Neuron (in vitro differentiated cells): Measurements from ENCODE around the gene GRP.

Source experiments
- H2AFZ ChIP-seq: one replicate; pipeline ENCODE4 v1.6.1; 2013; ENCODE audit warnings: low read depth, mild to moderate bottlenecking, inconsistent platforms, low read length, moderate library complexity
- H3K27me3 ChIP-seq: one replicate; pipeline ENCODE4 v1.6.1; 2013; ENCODE audit warnings: low read length; ENCODE audit not compliant: insufficient read depth
- H3K36me3 ChIP-seq: one replicate; pipeline ENCODE4 v1.6.1; 2013; ENCODE audit warnings: low read length; ENCODE audit not compliant: insufficient read depth
- H3K4me1 ChIP-seq: one replicate; pipeline ENCODE4 v1.6.1; 2013; ENCODE audit warnings: low read length; ENCODE audit not compliant: insufficient read depth
- H3K4me3 ChIP-seq: 2 replicates; pipeline ENCODE4 v1.5.1; 2013; ENCODE audit warnings: mild to moderate bottlenecking, low read length, moderate library complexity
- H3K9me3 ChIP-seq: one replicate; pipeline ENCODE4 v1.6.1; 2013; ENCODE audit warnings: low read length

The GRP gene

DNA sequence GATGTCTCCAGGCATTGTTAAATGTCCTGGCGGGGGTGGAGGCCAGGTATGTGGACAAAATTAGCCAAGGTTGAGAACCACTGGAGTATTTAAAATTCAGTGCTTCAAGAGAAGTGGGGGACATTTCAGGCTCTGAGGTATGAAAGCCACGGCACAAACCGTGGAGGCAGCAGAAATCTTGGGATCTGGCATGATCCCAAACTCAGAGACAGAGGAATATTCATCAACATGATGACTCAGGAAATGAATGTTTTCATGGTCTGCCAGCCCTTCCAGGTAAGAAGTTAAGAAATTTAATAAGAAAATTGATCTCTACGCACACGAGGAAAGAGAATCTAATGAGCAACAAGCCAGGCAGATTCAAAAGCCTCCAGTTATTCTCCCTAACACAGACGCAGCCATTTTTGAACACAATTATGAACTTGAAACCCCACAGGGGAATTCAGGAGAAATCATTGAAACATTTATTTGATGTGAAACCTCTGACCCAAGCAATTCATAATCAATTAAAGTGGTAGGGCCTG lies 11.3 kb upstream of the GRP start:
- no peaks in the 10 kb centered on the region for H3K4me1 ChIP-seq
- H3K9me3 ChIP-seq, result no peaks in the 10 kb centered on the region
- no peak overlapping the region for H3K4me3 ChIP-seq
- no peak overlapping the region for H2AFZ ChIP-seq
- H3K27me3 ChIP-seq, result peaks cover 22% of the 10 kb centered on the region
- H3K36me3 ChIP-seq, result no peaks in the 10 kb centered on the region

DNA sequence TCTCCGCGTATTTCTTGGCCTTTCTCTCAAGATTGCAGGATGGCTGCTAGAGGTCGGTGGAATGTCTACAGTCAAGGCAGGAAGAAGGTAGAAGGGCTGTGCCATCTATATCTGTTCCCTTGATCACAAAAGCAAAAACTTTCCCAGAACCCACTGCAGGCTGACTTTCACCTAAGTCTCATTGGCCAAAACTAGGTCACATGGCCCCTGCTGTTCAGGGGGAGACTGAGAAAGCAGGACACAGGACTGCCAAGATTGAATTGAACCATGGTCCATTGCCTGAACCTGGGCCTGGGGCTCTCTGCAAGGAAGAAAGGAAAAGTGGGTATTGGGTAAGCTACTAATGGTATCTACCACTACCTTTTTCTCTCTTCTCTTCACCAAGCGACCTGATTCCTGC lies 9.7 kb upstream of the GRP start:
- no peaks in the 10 kb centered on the region for H3K36me3 ChIP-seq
- no peaks in the 10 kb centered on the region for H3K9me3 ChIP-seq
- no peak overlapping the region for H2AFZ ChIP-seq
- no peak overlapping the region for H3K4me3 ChIP-seq
- H3K4me1 ChIP-seq, result no peaks in the 10 kb centered on the region
- peaks cover 22% of the 10 kb centered on the region for H3K27me3 ChIP-seq

DNA sequence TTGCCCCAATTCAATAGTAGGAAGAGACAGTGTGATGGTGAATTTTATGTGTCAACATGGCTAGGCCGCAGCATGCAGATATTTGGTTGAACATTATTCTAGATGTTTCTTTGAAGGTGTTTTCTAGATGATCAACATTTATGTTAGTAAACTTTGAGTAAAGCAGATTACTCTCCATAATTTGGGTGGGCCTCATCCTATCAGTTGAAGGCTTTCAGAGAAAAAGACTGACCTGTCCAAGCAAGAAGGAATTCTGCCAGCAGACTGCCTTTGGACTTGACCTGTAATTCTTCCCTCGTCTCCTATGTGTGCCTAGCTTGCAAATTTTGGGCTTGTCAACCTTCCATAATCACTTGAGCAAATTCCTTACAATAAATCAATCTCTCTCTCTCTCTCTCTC lies 8.3 kb upstream of the GRP start:
- Histone ChIP-seq H3K4me3 (no peak overlapping the region), H3K4me1 (no peaks in the 10 kb centered on the region), H3K9me3 (no peaks in the 10 kb centered on the region), H3K36me3 (no peaks in the 10 kb centered on the region), H3K27me3 (peaks cover 22% of the 10 kb centered on the region), H2AFZ (no peak overlapping the region)

DNA sequence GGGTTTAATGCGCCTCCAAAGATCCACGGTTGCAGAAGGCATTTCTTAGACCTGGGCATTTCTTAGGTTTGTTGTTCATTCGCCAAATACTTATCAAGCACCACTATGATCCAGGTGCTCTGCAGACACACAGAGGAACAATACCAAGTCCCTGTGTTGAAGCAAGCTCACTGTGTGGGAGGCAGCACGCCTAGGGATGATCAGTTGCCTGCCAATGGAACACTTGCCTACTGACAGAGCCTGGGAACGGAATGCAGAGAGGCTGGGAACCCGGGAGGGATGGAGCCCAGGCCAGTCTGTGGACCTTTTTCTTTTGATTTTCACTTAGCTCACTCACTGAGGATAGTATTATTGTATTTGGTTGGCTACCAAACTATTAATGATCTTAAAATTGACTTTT lies 1.9 kb upstream of the GRP start:
- Histone ChIP-seq H2AFZ (no peak overlapping the region), H3K27me3 (peaks cover 69% of the 10 kb centered on the region), H3K9me3 (no peaks in the 10 kb centered on the region), H3K36me3 (no peaks in the 10 kb centered on the region), H3K4me3 (no peak overlapping the region), H3K4me1 (peaks cover 2% of the 10 kb centered on the region)

DNA sequence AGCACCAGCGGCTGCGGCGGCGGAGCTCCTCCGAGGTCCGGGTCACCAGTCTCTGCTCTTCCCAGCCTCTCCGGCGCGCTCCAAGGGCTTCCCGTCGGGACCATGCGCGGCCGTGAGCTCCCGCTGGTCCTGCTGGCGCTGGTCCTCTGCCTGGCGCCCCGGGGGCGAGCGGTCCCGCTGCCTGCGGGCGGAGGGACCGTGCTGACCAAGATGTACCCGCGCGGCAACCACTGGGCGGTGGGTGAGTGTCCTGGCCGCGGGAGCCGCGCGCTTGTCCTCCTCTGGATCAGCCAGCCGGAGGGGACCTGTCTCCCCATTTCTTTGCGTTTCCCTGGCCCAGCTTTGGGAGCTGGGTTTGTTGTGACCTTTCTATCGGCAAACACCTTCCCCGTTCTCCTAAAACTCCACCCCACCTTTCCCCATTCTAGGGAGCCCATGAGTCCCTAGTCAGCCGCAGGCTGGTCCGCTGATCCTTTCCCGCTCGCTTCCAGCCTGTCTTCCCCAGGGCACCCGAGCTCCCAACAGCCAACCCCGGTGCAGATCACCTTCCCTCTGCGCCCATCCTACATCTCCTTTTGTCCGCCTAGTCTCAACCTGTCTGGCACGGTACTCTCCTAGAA lies 316 bp downstream of the GRP start:
- H2AFZ ChIP-seq, result no peak overlapping the region
- H3K4me3 ChIP-seq, result no peak overlapping the region
- peaks cover 2% of the 10 kb centered on the region for H3K4me1 ChIP-seq
- H3K36me3 ChIP-seq, result no peaks in the 10 kb centered on the region
- H3K27me3 ChIP-seq, result peaks cover 83% of the 10 kb centered on the region
- H3K9me3 ChIP-seq, result no peaks in the 10 kb centered on the region

DNA sequence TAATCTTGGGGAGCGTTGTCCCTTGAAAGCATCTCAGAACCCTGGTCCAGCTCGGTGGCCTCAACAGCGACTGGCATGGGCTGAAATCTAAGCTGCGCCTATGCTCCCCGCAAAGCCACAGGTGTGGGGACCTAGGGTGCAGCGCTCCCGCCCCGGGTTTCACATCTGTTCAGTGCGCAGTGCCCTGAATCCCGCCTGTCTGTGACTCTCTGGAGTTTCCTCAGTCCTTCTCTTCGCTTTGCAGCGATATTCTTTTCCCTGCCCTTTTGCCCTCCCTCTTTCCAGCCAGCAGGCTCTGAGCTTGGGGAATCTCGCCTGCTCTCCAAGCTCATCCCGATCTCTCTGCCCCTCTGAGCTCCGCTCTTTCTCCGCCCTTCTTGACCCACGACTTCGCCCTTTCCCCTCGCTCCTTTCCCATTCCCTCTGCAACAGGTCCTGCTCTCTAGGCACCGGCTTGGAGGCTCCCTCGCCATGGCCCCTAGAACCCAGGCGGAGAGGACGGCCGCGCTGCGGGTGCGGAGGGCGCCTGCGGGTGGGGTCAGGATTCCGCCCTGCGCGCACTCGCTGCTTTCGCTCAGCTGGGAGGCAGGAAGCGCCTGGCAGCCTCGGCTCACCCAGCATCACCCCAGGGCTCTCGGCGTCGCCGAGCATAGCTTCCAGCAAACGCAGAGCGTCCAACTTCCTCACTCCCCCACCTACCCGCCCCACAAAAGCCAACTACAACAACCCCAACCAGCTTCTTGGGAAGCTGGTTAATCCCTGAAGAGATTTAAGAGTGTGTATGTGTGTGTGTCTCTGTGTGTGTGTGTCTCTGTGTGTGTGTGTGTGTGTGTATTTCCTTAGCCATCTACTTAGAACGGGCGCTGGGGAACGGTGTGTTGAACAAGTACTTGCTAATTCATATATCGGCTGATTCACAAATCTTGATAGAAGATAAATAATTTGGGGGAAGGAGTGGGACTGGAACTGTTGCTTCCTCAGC lies 1.1 kb downstream of the GRP start:
- H3K4me3 ChIP-seq, result no peak overlapping the region
- no peaks in the 10 kb centered on the region for H3K9me3 ChIP-seq
- peaks cover 2% of the 10 kb centered on the region for H3K4me1 ChIP-seq
- H3K36me3 ChIP-seq, result no peaks in the 10 kb centered on the region
- H3K27me3 ChIP-seq, result peaks cover 81% of the 10 kb centered on the region
- H2AFZ ChIP-seq, result no peak overlapping the region

DNA sequence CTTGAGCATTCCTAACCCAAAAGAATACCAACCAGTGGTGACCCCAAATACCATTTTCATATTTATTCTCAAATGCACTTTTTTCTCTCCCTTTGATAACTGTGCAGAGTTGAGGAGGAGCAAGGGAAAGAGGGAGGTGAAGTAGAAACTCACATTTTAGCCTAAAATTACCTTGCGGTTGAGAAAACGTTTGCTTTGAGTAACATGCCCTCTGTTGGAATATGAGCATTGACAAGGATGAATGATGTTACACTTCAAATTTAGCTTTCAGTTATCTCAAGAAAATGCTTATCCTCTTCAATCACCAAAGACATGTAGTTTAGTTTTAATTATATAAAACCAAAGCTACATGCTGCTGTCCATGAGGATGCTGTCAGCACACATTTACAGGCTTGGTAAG lies 2.4 kb downstream of the GRP start:
- Histone ChIP-seq H3K9me3 (no peaks in the 10 kb centered on the region), H2AFZ (no peak overlapping the region), H3K36me3 (no peaks in the 10 kb centered on the region), H3K4me3 (no peak overlapping the region), H3K27me3 (peaks cover 68% of the 10 kb centered on the region), H3K4me1 (peaks cover 2% of the 10 kb centered on the region)

DNA sequence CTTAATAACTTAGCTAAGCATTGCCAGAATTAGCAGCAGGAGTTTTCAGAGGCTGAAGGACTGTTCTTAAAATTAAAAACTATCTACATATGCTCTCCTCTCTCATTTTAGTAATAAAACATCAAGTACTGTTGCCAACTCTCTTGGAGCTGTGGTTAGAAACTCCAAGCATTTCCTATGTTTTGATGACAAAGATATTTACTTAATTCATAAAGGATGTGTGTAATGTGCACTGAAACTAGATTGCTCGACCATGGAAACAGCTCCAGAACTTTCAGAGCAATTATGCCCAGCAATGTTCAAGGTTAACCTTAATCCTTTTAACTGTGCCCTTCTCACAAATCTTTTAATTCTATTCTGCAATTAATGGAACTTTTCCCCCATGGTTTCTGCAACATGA lies 8.4 kb downstream of the GRP start:
- Histone ChIP-seq H3K9me3 (no peaks in the 10 kb centered on the region), H3K27me3 (peaks cover 29% of the 10 kb centered on the region), H2AFZ (no peak overlapping the region), H3K4me1 (no peaks in the 10 kb centered on the region), H3K36me3 (no peaks in the 10 kb centered on the region), H3K4me3 (no peak overlapping the region)

DNA sequence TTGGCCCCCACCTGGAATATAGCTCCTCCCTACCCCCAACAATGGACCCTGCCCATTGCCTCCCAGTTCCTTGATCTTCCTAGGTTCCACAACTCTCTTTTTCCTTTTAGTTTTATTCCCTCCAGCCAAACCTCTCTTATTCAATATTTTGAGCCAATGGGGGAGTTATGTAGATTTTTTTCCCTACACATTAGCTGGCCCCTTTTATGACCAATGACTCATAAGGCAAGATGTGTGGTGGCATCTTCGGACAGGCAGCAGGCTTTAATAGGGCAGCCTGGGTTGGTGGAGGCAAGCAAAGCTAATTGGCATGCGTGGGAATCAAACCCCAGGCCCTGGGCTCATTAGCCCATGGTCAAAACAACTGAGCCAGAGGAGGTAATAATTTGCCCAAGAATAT lies 9.2 kb downstream of the GRP start:
- H3K27me3 ChIP-seq, result peaks cover 22% of the 10 kb centered on the region
- no peaks in the 10 kb centered on the region for H3K36me3 ChIP-seq
- H3K4me3 ChIP-seq, result no peak overlapping the region
- no peaks in the 10 kb centered on the region for H3K4me1 ChIP-seq
- H2AFZ ChIP-seq, result no peak overlapping the region
- H3K9me3 ChIP-seq, result no peaks in the 10 kb centered on the region

DNA sequence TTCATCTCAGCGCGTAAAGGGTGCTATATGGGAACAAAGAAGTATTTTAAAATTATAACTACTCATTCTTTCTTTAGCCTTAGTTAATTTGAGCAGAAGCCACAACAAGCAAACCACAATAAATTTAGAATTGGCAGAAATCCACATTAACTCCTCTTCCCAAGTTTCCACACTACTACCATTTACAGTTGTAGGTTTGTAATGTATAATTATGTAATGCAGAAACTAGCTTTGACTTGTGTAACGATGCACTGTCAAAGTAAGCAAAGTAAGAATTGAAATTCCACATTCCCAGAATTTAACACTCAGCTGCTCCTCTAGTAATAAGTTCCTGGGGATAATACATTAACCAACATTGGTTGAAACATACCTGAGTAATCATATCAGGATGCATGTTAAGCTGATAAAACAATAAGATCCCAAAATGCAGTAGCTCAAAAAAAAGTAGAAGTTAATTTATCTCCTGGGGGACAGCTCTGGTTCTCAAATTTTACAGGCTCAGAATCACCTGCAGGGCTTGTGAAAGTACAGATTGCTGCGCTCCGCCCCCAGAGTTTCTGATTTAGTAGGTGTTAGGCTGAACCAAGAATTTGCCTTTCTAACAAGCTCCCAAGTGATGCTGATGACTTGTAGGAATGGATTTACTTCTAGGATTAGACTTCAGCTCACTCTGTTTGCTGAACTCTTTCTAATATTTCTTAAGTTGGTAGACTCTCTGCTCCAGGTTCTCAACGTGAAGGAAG lies 9.9 kb downstream of the GRP start:
- Histone ChIP-seq H3K4me3 (no peak overlapping the region), H3K4me1 (no peaks in the 10 kb centered on the region), H3K36me3 (no peaks in the 10 kb centered on the region), H3K27me3 (peaks cover 16% of the 10 kb centered on the region), H3K9me3 (no peaks in the 10 kb centered on the region), H2AFZ (no peak overlapping the region)

DNA sequence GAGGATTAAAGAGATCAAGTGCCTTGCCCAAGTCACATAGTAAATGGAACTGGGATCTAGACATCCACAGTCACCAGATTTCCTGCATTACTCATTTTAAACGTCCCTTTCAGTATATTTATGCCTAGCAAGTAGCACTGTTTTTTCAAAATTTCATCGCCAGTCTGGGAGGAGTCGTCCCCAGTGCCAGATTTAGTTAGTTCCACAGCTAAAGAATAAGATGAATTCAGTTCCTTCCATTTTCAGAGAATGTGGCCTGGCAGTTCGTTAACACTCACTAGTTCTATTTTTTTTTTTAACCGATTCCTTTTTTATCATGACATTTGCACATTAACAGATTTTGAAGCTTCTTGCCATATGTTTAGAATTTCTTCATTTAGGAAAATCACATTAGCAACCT lies 11.2 kb downstream of the GRP start:
- Histone ChIP-seq H3K27me3 (peaks cover 12% of the 10 kb centered on the region), H3K4me1 (no peaks in the 10 kb centered on the region), H3K4me3 (no peak overlapping the region), H2AFZ (no peak overlapping the region), H3K36me3 (no peaks in the 10 kb centered on the region), H3K9me3 (no peaks in the 10 kb centered on the region)

DNA sequence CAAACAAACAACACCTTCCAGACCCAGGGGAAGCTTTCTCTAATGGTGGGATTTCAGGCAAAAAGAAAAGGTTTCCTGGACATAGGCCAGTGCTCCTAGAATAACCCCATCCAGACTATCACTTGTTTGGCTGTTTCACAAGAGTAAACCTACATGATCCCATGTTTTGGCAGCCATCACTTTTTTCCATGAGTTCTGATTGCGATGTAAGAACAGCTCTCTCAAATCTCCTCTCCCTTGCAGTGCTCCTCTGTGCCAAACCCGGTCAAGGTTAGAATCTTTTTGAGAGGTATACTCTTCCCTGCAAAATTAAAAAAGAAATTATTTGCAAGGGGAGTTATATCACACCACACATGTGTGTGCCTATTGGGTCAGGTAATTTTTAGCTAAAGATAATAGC lies 11.9 kb downstream of the GRP start:
- Histone ChIP-seq H3K36me3 (no peaks in the 10 kb centered on the region), H3K9me3 (no peaks in the 10 kb centered on the region), H3K27me3 (peaks cover 12% of the 10 kb centered on the region), H3K4me1 (no peaks in the 10 kb centered on the region), H2AFZ (no peak overlapping the region), H3K4me3 (no peak overlapping the region)
